ENCODE measurements around the gene ZBTB40.

- no peak for TF ChIP-seq POLR2A (IDR thresholded peaks at IDR 0.05; ENCODE audit: low read length)
- no peak for TF ChIP-seq GATA1 (IDR thresholded peaks at IDR 0.05; ENCODE audit: low read depth, low read length)
Measured at GRCh38 chr1:22457345-22457744, 5.7 kb downstream of the ZBTB40 start.

All from erythroblast (primary cell).